ENCODE results near the gene CDK2. TPM values are rescaled to one million over a fixed set of nuclear protein-coding genes. Genes with fewer than 3 reads are reported as not detected.

The CDK2 gene
- total and polyA plus RNA-seq, 12 donors = 5.1 to 18.4 (median 8.4) TPM

- DNase-seq (no peak), ATAC-seq (no peak)
- no peaks in the 10 kb centered on the region for H3K27me3 ChIP-seq
- H3K4me1 ChIP-seq = peaks cover 0 to 16% (median 9%) of the 10 kb centered on the region in 9 donors
- intact Hi-C loops (cut with DNase I) = no loop called here
- WGBS, 2 donors = 72 to 77% methylated on average over 2 of the region's 2 CpGs
- no peak for TF ChIP-seq CTCF (IDR thresholded peaks at IDR 0.05)
- no peak overlapping the region for H3K4me3 ChIP-seq
- H3K36me3 ChIP-seq = peaks cover 0 to 30% (median 0%) of the 10 kb centered on the region in 9 donors
- H3K9me3 ChIP-seq = no peaks in the 10 kb centered on the region
- H3K27ac ChIP-seq = no peak overlapping the region
Observed at GRCh38 chr12:56010111-56010570, 43.5 kb downstream of the CDK2 start.

DNA sequence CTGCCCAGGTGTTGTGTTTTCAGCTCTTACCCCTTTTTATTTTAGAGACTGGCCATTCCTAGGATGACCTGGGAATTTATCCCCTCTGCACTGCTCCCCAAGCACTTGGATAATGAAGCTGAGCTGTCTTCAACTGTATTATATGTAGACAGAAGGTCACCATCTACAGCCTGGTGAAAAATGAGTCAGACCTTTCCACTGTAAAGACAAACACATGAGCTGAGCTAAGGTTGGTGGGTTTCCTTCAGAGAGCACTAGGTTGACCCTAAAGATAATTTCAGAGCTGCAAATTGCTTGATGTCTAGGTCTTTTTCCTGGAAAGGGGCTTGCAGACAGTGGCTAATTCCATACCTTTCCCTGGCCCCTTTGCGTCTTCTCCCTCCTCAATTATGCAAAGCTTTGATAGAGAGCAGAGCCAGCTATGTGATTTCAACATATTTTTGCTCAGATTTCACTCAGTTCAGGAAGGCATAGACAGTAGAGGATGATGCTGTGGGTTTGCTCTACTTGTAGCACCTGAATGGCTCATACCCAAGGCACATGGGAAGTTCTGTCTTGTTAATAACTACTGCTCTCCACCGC is 45.0 kb downstream of the CDK2 start:
- 95 to 97% methylated on average over 2 of the region's 2 CpGs for WGBS, 2 donors
- Histone ChIP-seq H3K4me3 (no peak overlapping the region), H3K9me3 (no peaks in the 10 kb centered on the region), H3K4me1 (peaks cover 0 to 15% (median 9%) of the 10 kb centered on the region in 9 donors), H3K36me3 (peaks cover 0 to 28% (median 0%) of the 10 kb centered on the region in 9 donors), H3K27me3 (no peaks in the 10 kb centered on the region), H3K27ac (no peak overlapping the region)
- TF ChIP-seq CTCF (IDR thresholded peaks at IDR 0.05) = no peak
- ATAC-seq = no peak
- intact Hi-C loops (cut with DNase I) = no loop called here
- no peak for DNase-seq

- intact Hi-C loops (cut with DNase I) = no loop called here
- WGBS, 2 donors = 95% methylated on average over 5 of the region's 5 CpGs
Observed at GRCh38 chr12:56013482-56013881, 46.9 kb downstream of the CDK2 start.

DNA sequence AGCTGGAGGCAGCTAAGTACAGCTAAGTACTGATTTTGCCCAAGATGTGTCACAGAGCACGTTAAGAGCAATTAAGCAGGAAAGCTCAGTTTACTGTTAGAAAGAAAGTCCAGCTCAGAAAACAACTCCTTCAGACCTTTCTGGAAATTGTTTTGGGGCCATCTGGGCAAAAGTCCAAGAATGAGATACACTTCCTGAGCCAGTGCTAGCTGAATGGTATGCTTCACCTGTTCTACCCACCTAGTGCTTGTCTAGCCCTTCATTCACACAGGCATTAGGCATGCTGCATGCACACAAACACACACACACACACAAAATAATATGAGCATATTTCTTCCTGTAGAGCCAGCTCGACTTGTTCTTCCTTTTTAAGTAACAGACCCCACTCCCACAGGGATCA is 47.6 kb downstream of the CDK2 start:
- intact Hi-C loops (cut with DNase I) = no loop called here
- Histone ChIP-seq H3K27me3 (no peaks in the 10 kb centered on the region), H3K27ac (no peak overlapping the region), H3K9me3 (no peaks in the 10 kb centered on the region), H3K4me3 (no peak overlapping the region), H3K36me3 (peaks cover 0 to 48% (median 0%) of the 10 kb centered on the region in 9 donors), H3K4me1 (no peaks in the 10 kb centered on the region)
- no peak for TF ChIP-seq CTCF (IDR thresholded peaks at IDR 0.05)
- ATAC-seq = no peak
- WGBS, 2 donors = 54 to 64% methylated on average over 2 of the region's 2 CpGs
- no peak for DNase-seq

More at GRCh38 chr12:56013482-56013881, 46.9 kb downstream of the CDK2 start:
- Histone ChIP-seq H3K36me3 (peaks cover 0 to 40% (median 0%) of the 10 kb centered on the region in 9 donors), H3K27ac (no peak overlapping the region), H3K4me1 (peaks cover 0 to 3% (median 1%) of the 10 kb centered on the region in 9 donors), H3K9me3 (no peaks in the 10 kb centered on the region), H3K4me3 (no peak overlapping the region), H3K27me3 (no peaks in the 10 kb centered on the region)
- TF ChIP-seq CTCF (IDR thresholded peaks at IDR 0.05) = no peak
- DNase-seq (no peak), ATAC-seq (no peak)

Data from heart right ventricle (tissue), 16 donors.